ENCODE results near the gene LSAMP. TPM values are rescaled to one million over a fixed set of nuclear protein-coding genes. Genes with fewer than 3 reads are reported as not detected.

Gene LSAMP
- total RNA-seq, 1 experiment from 2014 or later = 5.7 TPM

GRCh38 chr3:116265320-116265695 lies 180.0 kb downstream of the LSAMP start:
- no peak overlapping the region for H3K27ac Mint-ChIP-seq
- ChIA-PET CTCF (no interaction called here), POLR2A (no interaction called here)
- H3K9me3 Mint-ChIP-seq = no peaks in the 10 kb centered on the region
- DNase-seq (ENCODE audit: low spot score) = no peak
- peaks cover 74% of the 10 kb centered on the region for H3K27me3 Mint-ChIP-seq (ENCODE audit: low read depth)
- peaks cover 41% of the 10 kb centered on the region for H3K4me1 Mint-ChIP-seq
- H3K36me3 Mint-ChIP-seq = no peaks in the 10 kb centered on the region
- TF ChIP-seq TCF7 (CRISPR knock-in tag; IDR thresholded peaks at IDR 0.05; ENCODE audit: low read depth) (no peak), ZNF138 (CRISPR knock-in tag; conservative IDR thresholded peaks at IDR 0.05) (no peak), TP53 (CRISPR knock-in tag; IDR thresholded peaks at IDR 0.05) (no peak), ZNF423 (CRISPR knock-in tag; IDR thresholded peaks at IDR 0.05) (no peak), ZNF121 (CRISPR knock-in tag; IDR thresholded peaks at IDR 0.05) (no peak), ZNF317 (CRISPR knock-in tag; IDR thresholded peaks at IDR 0.05; ENCODE audit: borderline replicate concordance, low read depth) (no peak), PRDM15 (CRISPR knock-in tag; IDR thresholded peaks at IDR 0.05) (no peak), MXD4 (CRISPR knock-in tag; IDR thresholded peaks at IDR 0.05; ENCODE audit: borderline replicate concordance) (no peak), CDX4 (CRISPR knock-in tag; IDR thresholded peaks at IDR 0.05; ENCODE audit: borderline replicate concordance) (no peak)
- TF ChIP-seq, protein P1, sequence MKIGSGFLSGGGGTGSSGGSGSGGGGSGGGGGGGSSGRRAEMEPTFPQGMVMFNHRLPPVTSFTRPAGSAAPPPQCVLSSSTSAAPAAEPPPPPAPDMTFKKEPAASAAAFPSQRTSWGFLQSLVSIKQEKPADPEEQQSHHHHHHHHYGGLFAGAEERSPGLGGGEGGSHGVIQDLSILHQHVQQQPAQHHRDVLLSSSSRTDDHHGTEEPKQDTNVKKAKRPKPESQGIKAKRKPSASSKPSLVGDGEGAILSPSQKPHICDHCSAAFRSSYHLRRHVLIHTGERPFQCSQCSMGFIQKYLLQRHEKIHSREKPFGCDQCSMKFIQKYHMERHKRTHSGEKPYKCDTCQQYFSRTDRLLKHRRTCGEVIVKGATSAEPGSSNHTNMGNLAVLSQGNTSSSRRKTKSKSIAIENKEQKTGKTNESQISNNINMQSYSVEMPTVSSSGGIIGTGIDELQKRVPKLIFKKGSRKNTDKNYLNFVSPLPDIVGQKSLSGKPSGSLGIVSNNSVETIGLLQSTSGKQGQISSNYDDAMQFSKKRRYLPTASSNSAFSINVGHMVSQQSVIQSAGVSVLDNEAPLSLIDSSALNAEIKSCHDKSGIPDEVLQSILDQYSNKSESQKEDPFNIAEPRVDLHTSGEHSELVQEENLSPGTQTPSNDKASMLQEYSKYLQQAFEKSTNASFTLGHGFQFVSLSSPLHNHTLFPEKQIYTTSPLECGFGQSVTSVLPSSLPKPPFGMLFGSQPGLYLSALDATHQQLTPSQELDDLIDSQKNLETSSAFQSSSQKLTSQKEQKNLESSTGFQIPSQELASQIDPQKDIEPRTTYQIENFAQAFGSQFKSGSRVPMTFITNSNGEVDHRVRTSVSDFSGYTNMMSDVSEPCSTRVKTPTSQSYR (CRISPR knock-in tag; IDR thresholded peaks at IDR 0.05) = no peak
- TF ChIP-seq, protein P2, sequence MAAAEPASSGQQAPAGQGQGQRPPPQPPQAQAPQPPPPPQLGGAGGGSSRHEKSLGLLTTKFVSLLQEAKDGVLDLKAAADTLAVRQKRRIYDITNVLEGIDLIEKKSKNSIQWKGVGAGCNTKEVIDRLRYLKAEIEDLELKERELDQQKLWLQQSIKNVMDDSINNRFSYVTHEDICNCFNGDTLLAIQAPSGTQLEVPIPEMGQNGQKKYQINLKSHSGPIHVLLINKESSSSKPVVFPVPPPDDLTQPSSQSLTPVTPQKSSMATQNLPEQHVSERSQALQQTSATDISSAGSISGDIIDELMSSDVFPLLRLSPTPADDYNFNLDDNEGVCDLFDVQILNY (CRISPR knock-in tag; IDR thresholded peaks at IDR 0.05) = no peak
- TF ChIP-seq, protein P3, sequence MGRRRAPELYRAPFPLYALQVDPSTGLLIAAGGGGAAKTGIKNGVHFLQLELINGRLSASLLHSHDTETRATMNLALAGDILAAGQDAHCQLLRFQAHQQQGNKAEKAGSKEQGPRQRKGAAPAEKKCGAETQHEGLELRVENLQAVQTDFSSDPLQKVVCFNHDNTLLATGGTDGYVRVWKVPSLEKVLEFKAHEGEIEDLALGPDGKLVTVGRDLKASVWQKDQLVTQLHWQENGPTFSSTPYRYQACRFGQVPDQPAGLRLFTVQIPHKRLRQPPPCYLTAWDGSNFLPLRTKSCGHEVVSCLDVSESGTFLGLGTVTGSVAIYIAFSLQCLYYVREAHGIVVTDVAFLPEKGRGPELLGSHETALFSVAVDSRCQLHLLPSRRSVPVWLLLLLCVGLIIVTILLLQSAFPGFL (CRISPR knock-in tag; IDR thresholded peaks at IDR 0.05; ENCODE audit: borderline replicate concordance) = no peak
- no peak overlapping the region for H3K4me3 Mint-ChIP-seq
- ATAC-seq = no peak

GRCh38 chr3:116264546-116265319 lies 180.6 kb downstream of the LSAMP start:
- H3K4me1 Mint-ChIP-seq = peaks cover 45% of the 10 kb centered on the region
- no peaks in the 10 kb centered on the region for H3K9me3 Mint-ChIP-seq
- no peak overlapping the region for H3K27ac Mint-ChIP-seq
- CTCF ChIA-PET = no interaction called here
- no peak for DNase-seq (ENCODE audit: low spot score)
- POLR2A ChIA-PET = no interaction called here
- no peak overlapping the region for H3K4me3 Mint-ChIP-seq
- peaks cover 78% of the 10 kb centered on the region for H3K27me3 Mint-ChIP-seq (ENCODE audit: low read depth)
- peak; percentile 41 for ATAC-seq
- H3K36me3 Mint-ChIP-seq = no peaks in the 10 kb centered on the region
- TF ChIP-seq ZNF138 (CRISPR knock-in tag; conservative IDR thresholded peaks at IDR 0.05) = no peak
- no peak for TF ChIP-seq RELA (CRISPR knock-in tag; IDR thresholded peaks at IDR 0.05; ENCODE audit: borderline replicate concordance)
- TF ChIP-seq, protein P4, sequence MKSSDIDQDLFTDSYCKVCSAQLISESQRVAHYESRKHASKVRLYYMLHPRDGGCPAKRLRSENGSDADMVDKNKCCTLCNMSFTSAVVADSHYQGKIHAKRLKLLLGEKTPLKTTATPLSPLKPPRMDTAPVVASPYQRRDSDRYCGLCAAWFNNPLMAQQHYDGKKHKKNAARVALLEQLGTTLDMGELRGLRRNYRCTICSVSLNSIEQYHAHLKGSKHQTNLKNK (CRISPR knock-in tag; IDR thresholded peaks at IDR 0.05) = no peak
- TF ChIP-seq PRRX2 (CRISPR knock-in tag; IDR thresholded peaks at IDR 0.05) = no peak
- no peak for TF ChIP-seq ZNF396 (CRISPR knock-in tag; IDR thresholded peaks at IDR 0.05; ENCODE audit: borderline replicate concordance)
- no peak for TF ChIP-seq MXD4 (CRISPR knock-in tag; IDR thresholded peaks at IDR 0.05; ENCODE audit: borderline replicate concordance)
- TF ChIP-seq FOXP1 (CRISPR knock-in tag; IDR thresholded peaks at IDR 0.05; ENCODE audit: borderline replicate concordance) = no peak
- TF ChIP-seq GTF2I (CRISPR knock-in tag; conservative IDR thresholded peaks at IDR 0.05) = no peak
- TF ChIP-seq, protein P5, sequence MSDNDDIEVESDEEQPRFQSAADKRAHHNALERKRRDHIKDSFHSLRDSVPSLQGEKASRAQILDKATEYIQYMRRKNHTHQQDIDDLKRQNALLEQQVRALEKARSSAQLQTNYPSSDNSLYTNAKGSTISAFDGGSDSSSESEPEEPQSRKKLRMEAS (CRISPR knock-in tag; IDR thresholded peaks at IDR 0.05) = no peak
- TF ChIP-seq E2F1 (CRISPR knock-in tag; IDR thresholded peaks at IDR 0.05) = no peak
- TF ChIP-seq, protein P3 (CRISPR knock-in tag; IDR thresholded peaks at IDR 0.05; ENCODE audit: borderline replicate concordance) = no peak
